Body of pancreas (tissue), 4 donors: ENCODE results near the gene SMAD4.
"Not testable (repeated sequence)": the region's sequence is repeated elsewhere in the genome, so short reads cannot be mapped to it uniquely, and the experiment has no call there.

ENCODE experiments used
- CTCF ChIP-seq, 7 experiments: fragments of 450-650 bp in 4 of 7; fragments of 200-600 bp in 3 of 7; sonication (generic) in 3 of 7; IDR thresholded peaks; one replicate each; pipeline ENCODE4 v1.5.1; 2016 to 2019; ENCODE audit warnings: antibody characterized with exemption in 7 of 7
- POLR2A ChIP-seq, 3 donors: fragments of 450-650 bp; IDR thresholded peaks; one replicate each; pipeline ENCODE4 v1.6.1; 2016; ENCODE audit warnings: antibody characterized with exemption in 3 of 3, mild to moderate bottlenecking in 2 of 3

- TF ChIP-seq CTCF, POLR2A (IDR thresholded peaks at IDR 0.05): not testable (repeated sequence)
Observed at GRCh38 chr18:51003174-51003573, 26.8 kb upstream of the SMAD4 start.
